Fibroblast of skin of left quadriceps (primary cell): ENCODE data around the gene SDHB.

ENCODE experiments used
- DNase-seq, 2 experiments: peaks; one replicate each; pipeline ENCODE4 v3.0.0-alpha.2; 2013; ENCODE audit warnings: low read depth in 2 of 2

Gene SDHB

DNA sequence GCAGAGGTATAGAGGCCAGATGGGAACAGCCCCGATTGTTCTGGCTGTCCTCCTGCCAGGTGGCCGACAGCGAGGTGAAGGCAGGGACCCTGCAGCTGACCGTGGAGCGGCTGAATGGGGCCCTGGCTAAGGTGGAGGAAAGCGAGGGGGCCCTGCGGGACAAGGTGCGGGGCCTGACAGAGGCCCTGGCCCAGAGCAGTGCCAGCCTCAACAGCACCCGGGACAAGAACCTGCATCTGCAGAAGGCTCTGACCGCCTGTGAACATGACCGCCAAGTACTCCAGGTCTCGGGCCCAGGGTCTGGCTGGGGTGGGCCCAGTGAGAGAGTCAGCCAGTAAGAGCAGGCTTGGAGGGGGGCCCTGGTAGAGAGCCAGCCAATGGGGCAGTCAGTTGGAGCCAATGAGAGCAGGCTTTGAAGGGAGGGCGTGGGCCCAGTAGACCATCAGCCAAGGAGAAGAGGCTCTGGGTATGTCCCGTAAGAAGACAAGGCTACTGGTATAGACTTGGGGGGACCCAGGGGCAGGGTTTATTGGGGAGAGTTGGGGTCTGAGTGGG is 84.7 kb downstream of the SDHB start:
- no peak for DNase-seq
